ENCODE measurements around the gene SLC4A1AP. TPM values are rescaled to one million over a fixed set of nuclear protein-coding genes. Genes with fewer than 3 reads are reported as not detected.

SLC4A1AP gene
- total RNA-seq, 6 donors from 2014 or later, result 15.8 to 44.0 (median 21.6) TPM

DNA sequence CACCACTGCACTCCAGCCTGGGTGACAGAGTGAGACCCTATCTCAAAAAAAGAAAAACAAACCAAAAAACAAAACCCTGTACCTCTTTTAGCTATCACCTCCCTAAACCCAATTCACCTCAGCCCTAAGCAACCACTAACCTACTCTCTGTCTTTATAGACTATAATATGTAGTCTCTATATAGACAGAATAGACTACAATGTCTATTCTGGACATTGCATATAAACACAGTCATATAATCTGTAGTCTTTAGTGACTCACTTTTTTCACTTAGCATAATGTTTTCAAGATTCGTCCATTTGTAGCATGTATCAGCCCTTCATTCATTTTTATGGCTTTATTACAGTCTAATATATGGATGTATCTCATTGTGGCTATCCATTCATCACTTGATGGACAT is 70.6 kb downstream of the SLC4A1AP start:
- DNase-seq (no peak), ATAC-seq (ENCODE audit: low FRiP score in 2 of 2) (no peak)
- no peaks in the 10 kb centered on the region for H3K36me3 ChIP-seq
- H3K27me3 ChIP-seq, result no peaks in the 10 kb centered on the region
- no peaks in the 10 kb centered on the region for H3K9me3 ChIP-seq
- peaks cover 34 to 47% (median 41%) of the 10 kb centered on the region in 4 donors for H3K4me1 ChIP-seq
- H3K27ac ChIP-seq, result peak overlapping the region in 1 of 4 donors; percentile 86
- H3K4me3 ChIP-seq, result no peak overlapping the region
- TF ChIP-seq EP300 (IDR thresholded peaks at IDR 0.05) (no peak), POLR2AphosphoS5 (IDR thresholded peaks at IDR 0.05) (no peak), POLR2A (IDR thresholded peaks at IDR 0.05) (no peak)
- TF ChIP-seq, protein P1, sequence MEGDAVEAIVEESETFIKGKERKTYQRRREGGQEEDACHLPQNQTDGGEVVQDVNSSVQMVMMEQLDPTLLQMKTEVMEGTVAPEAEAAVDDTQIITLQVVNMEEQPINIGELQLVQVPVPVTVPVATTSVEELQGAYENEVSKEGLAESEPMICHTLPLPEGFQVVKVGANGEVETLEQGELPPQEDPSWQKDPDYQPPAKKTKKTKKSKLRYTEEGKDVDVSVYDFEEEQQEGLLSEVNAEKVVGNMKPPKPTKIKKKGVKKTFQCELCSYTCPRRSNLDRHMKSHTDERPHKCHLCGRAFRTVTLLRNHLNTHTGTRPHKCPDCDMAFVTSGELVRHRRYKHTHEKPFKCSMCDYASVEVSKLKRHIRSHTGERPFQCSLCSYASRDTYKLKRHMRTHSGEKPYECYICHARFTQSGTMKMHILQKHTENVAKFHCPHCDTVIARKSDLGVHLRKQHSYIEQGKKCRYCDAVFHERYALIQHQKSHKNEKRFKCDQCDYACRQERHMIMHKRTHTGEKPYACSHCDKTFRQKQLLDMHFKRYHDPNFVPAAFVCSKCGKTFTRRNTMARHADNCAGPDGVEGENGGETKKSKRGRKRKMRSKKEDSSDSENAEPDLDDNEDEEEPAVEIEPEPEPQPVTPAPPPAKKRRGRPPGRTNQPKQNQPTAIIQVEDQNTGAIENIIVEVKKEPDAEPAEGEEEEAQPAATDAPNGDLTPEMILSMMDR (IDR thresholded peaks at IDR 0.05), result no peak
- 91 to 97% methylated on average over 1 of the region's 1 CpG for WGBS, 2 donors

DNA sequence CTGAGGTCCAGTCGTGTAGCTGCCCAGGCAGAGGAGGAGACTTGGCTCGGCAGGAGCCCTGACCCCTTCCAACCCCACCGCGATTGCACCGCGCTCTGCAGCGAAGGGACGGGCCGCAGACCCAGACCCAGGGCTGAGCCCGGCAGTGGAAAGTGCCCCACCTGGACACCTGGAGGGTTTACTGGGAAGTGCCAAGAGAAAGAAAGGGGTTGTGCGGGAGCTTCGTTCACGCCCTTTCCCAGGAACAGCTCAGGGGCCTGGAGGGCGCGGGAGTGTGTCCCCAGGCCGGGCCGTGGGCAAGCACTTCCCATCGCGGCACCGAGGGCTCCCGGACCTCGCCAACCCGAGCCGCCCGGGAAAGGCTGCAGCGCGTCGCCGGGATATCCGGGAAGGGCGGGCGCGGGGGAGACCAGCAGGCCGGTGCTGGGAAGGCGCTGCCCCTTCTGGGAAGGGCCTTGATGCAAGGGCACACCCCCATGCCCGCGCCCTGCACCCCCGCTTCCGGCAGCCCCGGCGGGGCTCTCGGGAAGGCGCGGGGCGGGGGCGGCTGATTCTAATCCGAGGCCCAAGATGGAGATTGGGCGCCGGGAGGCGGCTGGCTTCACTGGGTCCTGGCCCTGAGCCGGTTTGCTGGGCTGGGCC is 71.7 kb downstream of the SLC4A1AP start:
- peak overlapping the region; percentile 81 to 92 (median 86) for H3K27ac ChIP-seq
- peaks cover 30 to 46% (median 33%) of the 10 kb centered on the region in 4 donors for H3K4me1 ChIP-seq
- TF ChIP-seq, protein P1 (IDR thresholded peaks at IDR 0.05), result peak in 2 of 6 experiments; percentile 30 to 35
- TF ChIP-seq EP300 (IDR thresholded peaks at IDR 0.05) (peak; percentile 98 to 100 (median 100)), POLR2A (IDR thresholded peaks at IDR 0.05) (peak in 3 of 4 donors; percentile 33 to 84 (median 51)), POLR2AphosphoS5 (IDR thresholded peaks at IDR 0.05) (peak; percentile 96 to 99)
- H3K9me3 ChIP-seq, result no peaks in the 10 kb centered on the region
- DNase-seq (peak; percentile 92 to 95), ATAC-seq (ENCODE audit: low FRiP score in 2 of 2) (peak; percentile 93 to 94)
- 6% methylated on average over 11 to 36 of the region's 51 CpGs for WGBS, 2 donors
- no peaks in the 10 kb centered on the region for H3K36me3 ChIP-seq
- H3K4me3 ChIP-seq, result peak overlapping the region in 3 of 4 donors; percentile 45 to 53 (median 52)
- no peaks in the 10 kb centered on the region for H3K27me3 ChIP-seq

DNA sequence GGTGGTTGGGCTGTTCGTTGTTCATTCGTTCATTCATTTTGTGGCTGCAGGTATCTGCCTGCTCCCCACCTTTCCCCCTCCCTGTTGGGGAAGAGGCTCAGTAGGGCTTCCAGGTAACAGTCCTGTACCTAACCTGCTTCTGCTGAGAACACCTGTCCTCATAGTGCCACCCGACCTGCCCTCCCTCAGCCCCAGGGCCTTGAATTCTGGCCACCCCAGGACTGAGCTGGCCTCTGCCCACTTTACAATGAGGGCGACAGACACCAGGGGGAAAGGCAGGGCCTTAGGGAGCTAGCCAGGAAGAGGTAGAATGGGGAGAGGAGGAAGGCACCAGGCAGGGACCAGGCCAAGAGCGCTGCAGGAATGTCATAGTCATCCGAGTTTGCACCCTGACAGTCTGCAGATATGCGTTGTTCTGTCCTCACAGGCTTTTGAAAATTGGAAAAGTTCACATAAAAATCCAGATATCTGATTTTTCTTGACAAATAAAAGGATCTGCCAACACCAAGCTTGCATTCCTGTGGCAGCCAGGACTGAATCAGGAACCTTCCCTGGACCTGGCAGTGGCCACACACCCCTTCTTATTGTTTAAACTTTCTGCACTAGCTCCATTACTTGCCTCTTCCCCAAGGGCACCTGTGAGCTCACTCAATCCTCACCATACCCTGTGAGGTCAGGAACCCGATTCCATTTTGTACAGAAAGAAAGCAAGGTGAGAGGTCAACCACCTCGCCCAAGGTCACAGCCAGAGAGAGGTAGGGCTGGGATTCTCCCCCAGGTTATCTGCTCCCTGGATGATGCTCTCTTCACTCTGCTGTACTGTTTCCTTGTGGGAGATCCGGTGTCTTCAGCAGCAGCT is 72.6 kb downstream of the SLC4A1AP start:
- no peak for DNase-seq
- peak overlapping the region in 3 of 4 donors; percentile 45 to 53 (median 52) for H3K4me3 ChIP-seq
- ATAC-seq (ENCODE audit: low FRiP score in 2 of 2), result no peak

DNA sequence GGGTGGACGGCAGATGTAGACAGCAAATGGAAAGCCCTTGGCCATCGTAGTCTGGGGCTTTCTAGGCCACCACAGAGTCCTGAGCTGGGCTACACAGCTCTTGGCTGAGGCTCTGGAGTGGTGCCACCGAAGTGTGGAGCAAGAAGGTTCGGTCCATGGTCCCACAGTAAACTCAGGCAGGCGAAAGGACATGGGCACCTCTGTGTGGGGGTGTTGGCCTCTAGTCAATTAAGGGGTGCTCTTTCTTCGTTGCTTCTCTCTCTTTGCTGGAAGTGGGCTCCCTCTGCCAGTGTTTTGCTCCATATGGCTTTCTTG is 73.2 kb downstream of the SLC4A1AP start:
- Histone ChIP-seq H3K27me3 (no peaks in the 10 kb centered on the region), H3K36me3 (no peaks in the 10 kb centered on the region), H3K4me3 (no peak overlapping the region), H3K27ac (peak overlapping the region; percentile 81 to 92 (median 86)), H3K9me3 (no peaks in the 10 kb centered on the region), H3K4me1 (peaks cover 19 to 36% (median 25%) of the 10 kb centered on the region in 4 donors)
- TF ChIP-seq, protein P1 (IDR thresholded peaks at IDR 0.05), result no peak
- no peak for TF ChIP-seq POLR2A (IDR thresholded peaks at IDR 0.05)
- TF ChIP-seq POLR2AphosphoS5 (IDR thresholded peaks at IDR 0.05), result no peak
- TF ChIP-seq EP300 (IDR thresholded peaks at IDR 0.05), result no peak
- 94 to 95% methylated on average over 3 to 6 of the region's 6 CpGs for WGBS, 2 donors
- DNase-seq, result no peak
- ATAC-seq (ENCODE audit: low FRiP score in 2 of 2), result no peak

More for the DNA sequence above, 72.6 kb downstream of the SLC4A1AP start:
- Histone ChIP-seq H3K9me3 (no peaks in the 10 kb centered on the region), H3K27me3 (no peaks in the 10 kb centered on the region), H3K36me3 (no peaks in the 10 kb centered on the region), H3K27ac (peak overlapping the region; percentile 81 to 92 (median 86)), H3K4me1 (peaks cover 21 to 37% (median 26%) of the 10 kb centered on the region in 4 donors)
- WGBS, 2 donors, result 85 to 95% methylated on average over 9 to 10 of the region's 10 CpGs
- TF ChIP-seq POLR2AphosphoS5 (IDR thresholded peaks at IDR 0.05) (no peak), POLR2A (IDR thresholded peaks at IDR 0.05) (no peak), EP300 (IDR thresholded peaks at IDR 0.05) (no peak)
- TF ChIP-seq, protein P1 (IDR thresholded peaks at IDR 0.05), result no peak

Data from upper lobe of left lung (tissue), 6 donors.